ENCODE results near the gene HMX1.

Gene HMX1

DNA sequence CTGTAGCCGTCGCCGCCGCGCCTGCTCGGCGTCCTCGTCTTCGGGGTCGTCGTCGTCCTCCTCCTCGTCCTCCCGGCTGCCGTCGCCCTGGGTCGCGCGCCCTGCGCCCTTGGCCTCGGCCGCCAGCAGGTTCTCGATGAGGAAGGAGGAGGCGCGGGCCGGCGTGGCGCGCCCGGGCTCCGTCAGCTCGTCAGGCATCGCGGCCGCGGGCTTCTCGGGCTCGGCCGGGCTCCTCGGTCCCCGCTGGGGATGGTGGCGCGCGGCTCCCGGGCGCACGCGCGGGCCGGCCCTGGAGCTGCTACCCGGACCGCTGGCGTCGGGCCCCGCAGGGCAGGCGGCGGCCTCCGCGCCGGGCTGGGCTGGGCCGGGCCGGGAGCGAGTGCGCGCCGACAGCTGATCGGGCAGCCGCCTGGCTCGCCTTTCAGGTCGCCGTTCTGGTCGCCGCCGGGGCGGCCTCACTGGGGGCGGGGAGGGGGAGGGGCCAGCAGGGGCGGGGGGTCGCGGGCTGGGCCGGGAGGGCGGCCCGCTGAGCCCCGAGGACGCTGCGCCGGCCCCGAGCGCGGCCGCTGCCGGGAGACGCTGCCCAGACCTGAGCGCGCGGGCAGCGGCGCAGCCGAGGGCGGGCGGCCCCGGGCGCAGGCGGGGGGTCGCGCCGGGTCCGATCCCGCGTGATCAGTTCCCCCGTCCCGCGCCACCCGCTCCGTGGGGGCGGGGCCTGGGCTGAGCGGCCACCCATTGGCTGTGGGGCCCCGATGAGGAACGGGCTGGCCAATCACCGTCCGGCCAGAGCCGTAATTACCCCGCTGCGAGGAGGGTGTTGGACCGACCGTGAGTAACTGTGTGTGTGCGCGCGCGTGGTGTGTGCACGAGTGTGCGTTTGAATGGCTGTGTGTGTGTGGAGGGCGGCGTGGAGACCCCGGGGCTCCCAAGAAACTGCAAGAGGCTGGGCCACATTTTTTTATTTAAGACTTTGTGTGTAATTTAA, at the start of gene HMX1:
TSS of gene HMX1 (minus strand) at position 423 of the 985 bp plus-strand sequence. CDS start at position 198, 225 bp downstream.
- DNase-seq (ENCODE audit: low read depth in 2 of 2), result no peak

DNA sequence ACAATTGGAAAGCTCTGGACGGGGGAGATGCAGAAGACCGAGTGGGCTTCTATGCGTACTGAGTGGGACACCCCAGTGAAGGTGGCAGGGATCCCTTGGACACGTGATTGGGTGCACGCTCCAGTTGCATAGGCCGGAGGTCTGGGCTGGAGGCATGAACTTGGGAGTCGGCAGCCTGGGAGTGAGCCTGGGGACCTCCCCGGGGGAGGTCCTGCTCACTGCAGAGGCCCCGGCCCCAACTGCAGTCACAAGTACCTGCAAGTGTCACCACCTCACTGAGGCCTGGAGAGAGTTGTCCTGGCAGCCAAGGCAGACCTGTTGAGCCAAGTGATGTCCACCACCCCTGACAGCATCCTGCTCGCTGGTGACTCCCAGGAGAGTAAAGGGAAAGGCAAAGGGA, 49.3 kb upstream of the HMX1 start:
- no peak for DNase-seq (ENCODE audit: low read depth in 2 of 2)

DNA sequence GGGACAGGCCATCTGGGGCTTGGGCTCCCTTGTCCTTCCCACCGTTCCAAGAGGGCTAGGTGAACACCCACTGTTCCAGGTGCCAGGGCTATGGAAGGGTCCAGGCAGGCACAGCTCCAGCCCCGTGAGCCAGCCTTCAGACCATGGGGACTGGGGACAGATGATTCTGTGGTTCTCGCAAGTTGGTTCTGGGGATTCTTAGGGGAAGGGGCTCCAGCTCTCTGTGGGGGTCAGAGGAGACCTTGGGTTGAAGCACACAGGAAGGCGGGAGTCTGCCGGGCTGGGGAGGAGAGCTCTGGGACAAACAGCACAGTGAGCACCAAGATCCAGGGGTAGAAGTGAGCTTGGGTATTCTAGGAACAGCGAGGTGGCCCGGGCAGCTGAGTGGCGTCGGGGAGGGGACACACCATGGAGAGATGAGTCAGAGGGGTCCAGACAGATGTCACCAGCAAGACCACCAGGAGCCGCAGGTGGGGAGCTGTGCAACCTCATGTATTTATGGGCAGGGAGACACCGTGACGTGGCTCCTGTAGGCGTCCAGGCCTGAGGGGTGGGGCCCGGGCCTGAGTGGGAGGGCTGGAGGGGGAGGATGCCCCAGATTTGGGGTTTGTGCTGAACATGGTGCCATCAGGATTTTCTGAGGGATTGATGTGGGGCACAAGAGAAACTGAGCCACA, 48.8 kb upstream of the HMX1 start:
- no peak for DNase-seq (ENCODE audit: low read depth in 2 of 2)

DNA sequence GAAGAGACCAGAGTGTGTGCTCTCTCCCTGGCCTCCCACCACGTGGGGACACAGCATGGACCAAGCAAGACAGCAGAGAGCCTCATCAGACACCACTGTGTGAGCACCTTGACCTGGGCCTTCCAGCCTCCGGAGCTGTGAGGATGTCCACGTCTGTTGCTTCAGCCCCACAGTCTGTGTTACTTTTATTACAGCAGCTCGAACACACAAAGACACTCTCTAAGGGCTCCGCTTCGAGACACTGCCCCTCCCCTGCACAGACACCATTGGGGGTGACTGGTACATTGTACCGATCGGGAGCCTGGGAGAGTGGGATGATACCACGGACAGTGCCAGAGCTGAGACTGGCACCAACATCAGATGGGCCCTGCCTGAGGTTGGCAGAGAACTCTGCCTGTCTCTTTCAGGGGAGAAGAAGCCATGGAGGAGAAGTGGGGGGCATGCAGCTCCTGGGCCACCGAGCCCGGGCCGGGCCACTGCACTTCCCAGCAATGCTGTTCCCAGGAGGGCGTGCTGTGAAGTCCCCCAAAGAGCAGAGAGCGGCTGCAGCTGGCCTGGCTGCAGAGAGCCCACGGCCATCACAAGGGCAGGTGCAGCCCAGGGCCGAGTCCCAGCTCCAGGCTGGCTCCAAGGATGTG, 48.1 kb upstream of the HMX1 start:
- DNase-seq (ENCODE audit: low read depth in 2 of 2), result no peak

DNA sequence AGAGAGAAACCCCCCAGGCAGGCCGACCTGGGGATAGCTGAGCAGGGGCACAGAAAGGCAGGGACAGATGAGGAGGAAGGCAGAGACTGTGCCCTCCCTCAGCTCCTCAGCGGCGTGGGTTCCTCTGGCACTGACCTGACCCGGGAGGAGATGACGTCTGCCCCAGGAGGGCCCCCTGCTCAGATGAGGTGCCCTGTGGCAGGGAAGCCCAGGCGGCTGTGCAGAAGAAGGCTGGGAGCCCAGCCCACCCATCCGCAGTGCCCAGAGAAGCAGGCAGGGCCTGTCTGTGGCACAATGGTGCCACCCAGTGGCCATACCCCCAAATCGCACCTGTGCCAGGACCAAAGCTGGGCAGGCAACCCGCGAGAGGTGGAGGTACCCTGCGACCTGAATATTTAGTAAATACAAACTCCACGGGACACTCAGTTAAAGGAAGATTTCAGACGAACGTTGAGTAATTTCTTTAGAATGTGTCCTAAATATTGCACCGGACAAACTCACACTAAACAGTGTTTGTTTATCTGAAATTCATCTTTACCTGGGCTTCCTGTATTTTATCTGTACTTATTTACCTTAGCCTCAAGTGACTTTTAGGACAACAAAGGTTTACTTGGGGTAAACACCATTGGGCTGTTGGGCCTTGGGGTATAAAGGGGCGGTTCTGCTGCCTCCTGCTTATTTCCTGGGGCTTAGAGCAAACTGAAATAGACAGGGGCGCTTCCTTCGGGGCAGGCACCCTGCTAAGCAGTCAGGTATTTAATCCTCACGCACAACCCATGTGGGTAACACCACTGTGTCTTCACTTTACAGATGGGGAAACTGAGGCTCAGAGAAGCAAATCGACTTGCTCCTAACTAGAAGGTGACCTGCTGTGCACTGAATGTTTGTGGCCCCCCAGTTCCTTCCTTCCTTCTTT, 46.5 kb upstream of the HMX1 start:
- DNase-seq (ENCODE audit: low read depth in 2 of 2), result peak; percentile 19 to 59

DNA sequence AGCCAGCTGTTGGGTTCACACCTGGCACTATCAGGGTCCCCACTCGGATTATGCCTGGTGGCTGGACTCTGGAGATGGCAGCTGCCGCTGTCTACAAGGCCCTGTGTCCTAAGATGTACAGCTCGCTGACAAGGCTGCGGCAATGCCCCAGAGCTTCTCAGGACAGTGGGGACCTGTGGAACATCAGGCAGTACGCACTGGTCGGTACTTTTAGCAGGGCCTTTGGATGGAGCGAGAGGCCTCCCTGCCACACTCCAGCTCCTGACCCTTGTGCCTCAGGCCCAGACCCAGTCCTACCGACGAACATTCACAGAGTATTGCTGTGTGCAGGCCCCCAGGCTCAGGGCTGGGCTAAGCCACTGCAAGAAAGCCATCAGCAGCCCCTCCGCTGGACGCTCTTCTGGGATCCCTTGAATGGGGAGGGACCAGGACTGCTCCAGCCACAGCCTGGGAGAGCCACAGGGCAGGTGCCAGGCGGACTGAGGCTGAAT, 45.7 kb upstream of the HMX1 start:
- no peak for DNase-seq (ENCODE audit: low read depth in 2 of 2)

DNA sequence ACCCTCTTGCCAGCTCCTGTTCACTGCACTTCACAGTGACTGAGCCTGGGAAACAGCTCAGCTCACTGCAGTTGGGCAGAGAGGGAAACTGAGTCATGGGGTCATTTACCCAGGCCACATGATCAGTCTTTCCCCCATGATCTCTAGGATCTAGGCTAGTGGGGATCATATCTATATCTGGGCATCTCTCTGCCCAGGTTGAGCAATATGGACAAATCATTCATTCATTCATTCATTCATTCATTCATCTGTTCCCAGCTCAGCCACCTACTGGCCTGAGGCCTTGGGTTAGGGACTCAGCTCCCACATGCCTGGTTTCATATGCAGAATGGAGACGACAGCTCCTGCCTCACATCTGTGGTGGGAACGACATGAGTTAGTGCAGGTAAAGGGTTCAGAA, 45.3 kb upstream of the HMX1 start:
- DNase-seq (ENCODE audit: low read depth in 2 of 2), result no peak

DNA sequence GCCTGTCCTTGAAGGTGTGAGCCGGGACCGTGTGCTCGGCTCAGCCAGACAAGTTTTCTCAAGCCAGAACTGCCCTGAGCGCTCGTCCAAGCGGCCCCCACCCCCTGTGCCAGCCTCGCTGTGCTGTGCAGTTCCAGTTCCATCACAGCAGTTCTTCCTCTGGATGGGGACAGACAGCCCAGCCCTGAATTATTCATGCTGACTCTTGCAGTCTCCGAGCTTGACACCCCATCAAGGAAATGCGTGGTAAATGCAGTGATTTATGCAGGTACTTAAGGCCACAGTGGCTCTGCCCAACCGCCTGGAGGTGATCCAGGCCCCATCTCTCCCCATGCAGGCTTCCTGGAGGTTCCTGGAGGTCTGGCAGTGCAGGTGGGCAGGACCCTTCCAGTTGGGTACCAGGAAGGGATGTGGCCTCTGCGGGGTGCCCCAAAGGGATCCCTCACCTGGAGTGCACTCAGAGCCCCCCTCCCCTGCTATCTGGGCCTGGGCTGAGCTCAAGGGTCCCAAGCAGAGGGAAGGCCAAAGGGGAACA, 44.8 kb upstream of the HMX1 start:
- no peak for DNase-seq (ENCODE audit: low read depth in 2 of 2)

DNA sequence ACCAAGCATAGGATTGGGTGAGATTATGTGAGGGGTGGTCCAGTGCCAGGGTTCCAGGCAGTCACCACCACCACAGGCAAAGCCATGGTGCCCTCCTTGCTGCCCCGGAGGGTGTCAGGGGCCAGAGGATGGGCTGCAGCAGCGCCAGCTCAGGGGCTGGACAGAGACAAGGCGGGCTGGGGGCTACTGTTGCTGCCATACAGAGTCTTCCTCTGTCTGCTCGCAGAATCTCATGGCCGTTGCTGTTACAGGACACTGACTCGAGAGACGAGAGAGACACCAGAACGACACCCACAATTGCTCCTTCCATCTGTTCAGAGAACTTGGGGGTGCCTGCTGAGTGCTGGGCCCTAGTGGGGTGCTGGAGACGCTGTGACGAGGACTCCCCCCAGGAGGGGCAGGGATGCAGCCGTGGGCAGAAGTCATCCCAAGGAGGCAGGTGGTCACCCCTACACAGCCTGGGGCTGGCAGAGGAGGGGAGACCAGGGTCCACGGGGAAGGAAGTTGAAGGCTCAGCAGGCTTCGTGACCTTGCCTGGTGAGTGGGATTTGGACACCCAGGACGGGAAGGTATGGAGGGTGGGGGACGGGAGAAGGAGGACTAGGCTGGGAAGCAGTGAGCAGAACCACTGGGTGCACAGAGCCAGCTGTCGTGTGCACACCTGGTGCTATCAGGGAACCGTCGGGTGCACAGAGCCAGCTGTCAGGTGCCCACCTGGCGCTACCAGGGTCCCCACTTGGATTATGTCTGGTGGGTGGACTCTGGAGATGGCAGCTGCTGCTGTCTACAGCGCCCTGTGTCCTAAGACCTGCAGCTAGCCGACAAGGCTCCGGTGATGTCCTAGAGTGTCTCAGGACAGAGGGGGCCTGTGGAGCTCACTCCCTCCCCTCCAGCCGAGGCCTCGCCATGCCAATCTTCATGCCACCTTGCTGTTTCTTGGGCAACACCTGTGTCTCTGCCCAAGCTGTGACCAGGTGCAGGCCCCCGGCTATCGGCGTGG, 43.9 kb upstream of the HMX1 start:
- no peak for DNase-seq (ENCODE audit: low read depth in 2 of 2)

DNA sequence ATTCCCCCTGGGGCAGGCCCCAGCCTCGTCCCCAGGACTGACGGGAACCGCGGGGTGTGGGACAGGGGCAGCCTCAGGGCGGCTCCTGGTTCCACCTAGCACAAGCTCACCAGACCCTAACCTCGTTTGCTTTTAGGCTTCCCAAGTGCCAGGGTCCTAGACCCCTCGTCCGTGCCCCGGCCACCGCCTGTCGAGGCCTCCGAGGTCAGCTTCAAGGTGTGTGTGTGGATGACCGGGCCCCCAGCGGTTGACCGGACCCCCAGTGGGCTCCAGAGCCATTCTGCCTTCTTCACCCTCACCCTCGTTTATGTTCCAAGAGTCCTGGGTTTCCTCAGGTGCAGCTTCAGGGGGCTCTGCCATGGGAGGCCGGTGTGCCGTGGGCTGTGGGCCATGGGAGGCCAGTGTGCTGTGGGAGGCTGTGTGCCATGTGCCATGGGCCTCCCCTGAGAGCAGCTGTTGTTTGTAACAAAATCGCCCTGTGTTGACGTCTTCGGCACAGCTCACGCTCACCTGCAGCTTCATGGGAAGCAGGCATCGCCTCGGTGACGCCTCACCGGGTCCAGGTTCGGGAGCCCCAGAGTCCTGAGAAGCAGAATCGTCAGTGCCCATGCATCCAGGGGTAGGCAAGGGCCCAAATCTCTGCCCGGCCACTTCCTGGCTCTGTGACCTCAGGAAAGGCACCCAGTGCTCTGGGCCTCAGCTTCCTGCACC, 43.0 kb upstream of the HMX1 start:
- DNase-seq (ENCODE audit: low read depth in 2 of 2), result no peak

DNA sequence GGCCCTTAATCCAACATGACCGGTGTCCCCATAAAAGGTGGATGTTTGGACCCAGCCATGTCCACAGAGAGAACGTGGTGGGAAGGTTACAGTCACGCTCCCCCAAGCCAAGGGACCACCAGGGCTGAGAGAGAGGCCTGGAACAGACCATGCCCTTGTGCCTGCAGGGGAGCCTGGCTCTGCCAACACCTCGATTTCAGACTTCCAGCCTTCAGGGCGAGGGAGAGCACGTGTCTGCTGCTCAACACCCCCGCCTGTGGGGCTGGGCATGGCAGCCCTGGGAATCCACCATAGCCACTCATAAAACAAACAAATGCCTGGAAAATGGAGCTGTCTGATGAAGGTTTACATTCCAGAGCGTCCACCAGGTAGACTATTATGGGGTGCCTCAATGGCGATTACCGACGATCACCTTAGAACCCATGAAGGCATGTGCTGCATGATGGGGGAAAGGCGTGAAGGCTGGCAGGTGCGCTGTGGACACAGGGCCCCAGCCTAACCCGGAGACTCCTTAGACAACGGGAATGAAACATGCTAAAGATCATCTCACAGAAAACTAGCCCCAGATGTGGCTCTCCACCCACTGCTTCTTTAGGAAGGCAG, 42.3 kb upstream of the HMX1 start:
- no peak for DNase-seq (ENCODE audit: low read depth in 2 of 2)

DNA sequence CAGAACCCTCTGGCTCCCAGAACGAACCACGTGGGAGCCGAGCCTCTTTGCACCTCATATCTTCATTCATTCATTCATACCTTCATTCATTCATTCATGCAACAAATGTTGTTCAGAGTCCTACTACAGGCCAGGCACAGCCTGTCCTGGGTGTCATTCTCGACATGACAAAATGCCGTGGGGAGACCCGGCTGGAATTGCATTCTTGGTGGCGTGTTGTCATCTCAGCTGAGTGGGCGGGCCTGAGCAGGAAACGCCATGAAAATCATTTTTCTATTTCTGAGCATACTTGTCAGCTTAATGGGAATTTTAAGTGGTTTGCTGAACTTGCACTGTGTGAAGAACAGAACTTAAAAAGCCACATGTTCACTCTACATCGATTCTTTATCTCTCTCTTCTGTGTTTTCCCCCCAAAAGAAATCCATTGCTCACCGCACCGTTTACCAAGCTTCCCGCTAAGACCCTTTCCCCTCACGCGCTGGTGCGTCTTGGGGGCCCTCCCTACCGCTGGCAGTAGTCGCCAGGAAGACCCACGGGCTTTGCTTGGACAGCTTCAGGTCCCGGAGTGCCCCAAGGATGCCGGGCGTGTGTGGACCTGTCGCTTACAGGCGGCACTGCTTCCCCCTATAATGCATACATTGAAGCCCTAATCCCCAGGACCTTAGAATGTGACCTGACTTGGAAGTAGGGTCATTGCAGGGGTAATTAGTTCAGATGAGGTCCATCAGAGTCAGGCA, 41.6 kb upstream of the HMX1 start:
- DNase-seq (ENCODE audit: low read depth in 2 of 2), result no peak

DNA sequence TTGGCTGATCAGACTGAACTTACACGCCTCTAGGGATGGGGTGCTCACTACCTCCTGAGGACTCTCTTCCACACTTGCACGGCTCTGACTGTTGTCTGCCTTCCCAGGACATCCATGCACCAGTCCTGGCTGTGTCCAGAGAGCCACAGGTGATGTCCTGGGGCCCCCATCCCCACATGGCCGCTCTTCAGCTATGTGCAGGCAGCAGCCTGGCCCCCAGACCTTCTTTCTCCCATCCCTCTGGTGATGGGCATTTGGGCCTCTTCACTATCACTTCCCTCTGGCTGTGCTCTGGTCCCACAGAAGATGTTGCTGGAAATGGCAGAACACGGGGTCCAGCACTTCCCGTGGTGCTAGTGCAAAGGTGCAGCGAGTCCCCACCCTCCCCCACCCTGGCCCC, 40.9 kb upstream of the HMX1 start:
- no peak for DNase-seq (ENCODE audit: low read depth in 2 of 2)

DNA sequence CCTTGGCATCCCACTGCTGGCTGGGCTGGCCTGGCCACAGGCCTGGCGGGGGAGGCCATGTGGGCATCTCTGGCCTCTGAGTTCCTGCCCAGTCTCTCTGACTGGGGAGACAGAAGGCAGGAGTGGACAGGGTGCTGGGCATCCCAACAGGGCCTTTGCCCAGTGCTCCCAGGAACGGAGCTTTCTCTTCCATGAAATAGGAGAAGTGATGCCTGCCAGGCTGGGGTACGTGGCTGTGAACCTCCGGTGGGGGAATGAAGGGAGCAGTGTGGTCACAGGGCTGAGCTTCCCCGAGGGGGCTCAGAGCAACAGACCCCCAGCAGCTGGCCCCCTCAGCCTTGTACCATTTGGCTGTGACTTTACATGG, 40.4 kb upstream of the HMX1 start:
- no peak for DNase-seq (ENCODE audit: low read depth in 2 of 2)

DNA sequence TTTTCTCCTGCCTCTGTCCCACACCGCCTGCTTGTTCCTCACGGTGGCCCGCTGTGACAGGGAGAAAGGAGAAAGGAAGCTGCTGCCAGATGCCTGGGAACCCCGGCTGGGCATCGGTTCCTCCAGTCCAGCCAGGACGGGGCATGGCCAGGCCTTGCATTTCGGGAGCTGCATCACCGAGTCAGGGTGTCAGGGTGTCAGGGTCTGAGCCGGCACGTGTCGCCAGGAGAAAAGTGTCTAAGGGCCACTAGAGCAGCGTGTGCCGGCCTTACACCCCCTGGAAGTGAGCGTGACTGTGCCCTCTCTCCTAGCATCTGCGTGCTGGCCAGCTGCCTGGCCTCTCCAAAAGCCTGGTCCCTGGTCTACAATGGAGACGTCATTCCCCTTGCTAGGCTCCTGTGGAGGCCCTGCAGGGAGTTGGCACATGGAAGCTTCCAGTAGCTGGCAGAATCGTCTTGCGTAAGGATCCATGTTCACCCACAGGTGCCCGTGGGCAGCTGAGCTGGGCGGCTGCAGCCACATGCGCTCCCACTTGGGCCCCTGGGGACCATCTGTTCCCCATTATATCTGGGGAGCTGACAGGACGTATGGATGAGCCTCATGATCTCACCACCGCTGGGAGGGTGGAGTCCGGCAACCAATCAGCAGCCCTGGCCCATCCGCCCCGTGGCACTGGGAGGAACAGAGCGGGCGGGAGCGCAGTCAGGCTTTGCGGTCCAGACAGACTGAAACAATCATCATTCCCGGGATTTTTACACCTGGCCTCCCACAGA, 39.9 kb upstream of the HMX1 start:
- no peak for DNase-seq (ENCODE audit: low read depth in 2 of 2)

DNA sequence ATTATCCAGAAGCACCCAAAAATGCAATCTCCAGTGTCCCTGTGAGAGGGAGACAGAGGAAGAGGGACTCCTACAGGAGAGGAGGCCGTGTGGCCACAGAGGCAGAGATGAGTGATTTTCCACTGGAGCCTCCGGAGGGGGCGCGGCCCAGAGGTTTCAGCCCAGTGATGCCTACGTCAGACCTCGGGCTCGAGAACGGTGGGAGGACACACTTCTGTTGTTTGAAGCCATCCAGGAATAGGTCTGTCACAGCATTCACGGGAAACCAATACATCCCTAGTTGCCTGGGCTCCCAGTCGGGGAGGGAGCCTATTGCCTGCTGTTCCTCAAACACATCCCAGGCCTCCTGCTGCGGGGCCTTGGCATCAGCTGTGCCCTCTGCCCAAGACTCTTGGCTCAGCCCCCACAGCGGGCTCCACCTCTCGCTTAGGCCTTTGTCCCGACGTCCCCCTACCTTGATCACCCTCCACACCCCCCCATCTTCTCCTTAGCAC, 39.2 kb upstream of the HMX1 start:
- DNase-seq (ENCODE audit: low read depth in 2 of 2), result no peak

Measured in stimulated activated CD4-positive, alpha-beta T cell treated with anti-CD3 and anti-CD28 coated beads, Interleukin-1b, Interleukin-23, amount 100 ng/mL, for 4 hours (primary cell).